ENCODE data around the gene RIPOR2.

Gene RIPOR2

GRCh38 chr6:24899997-24900325 is 35.8 kb downstream of the RIPOR2 start:
- DNase-seq (ENCODE audit: insufficient read length, low spot score) (no peak), FAIRE-seq (peak; percentile 51)

GRCh38 chr6:24899136-24899996 is 36.4 kb downstream of the RIPOR2 start:
- TF ChIP-seq POLR2AphosphoS5 (IDR thresholded peaks at IDR 0.05; ENCODE audit: low read depth, low read length): no peak
- TF ChIP-seq POLR2A (IDR thresholded peaks at IDR 0.05; ENCODE audit: low read depth, low read length): no peak
- no peak for TF ChIP-seq SPI1 (IDR thresholded peaks at IDR 0.05; ENCODE audit: low read depth, low read length)
- no peak for TF ChIP-seq POU2F2 (IDR thresholded peaks at IDR 0.05; ENCODE audit: low read depth, low read length)
- TF ChIP-seq TAF1 (IDR thresholded peaks at IDR 0.05; ENCODE audit: low read depth, low read length): no peak
- TF ChIP-seq PAX5 (IDR thresholded peaks at IDR 0.05; ENCODE audit: insufficient read depth, low read length, severe bottlenecking): no peak
- FAIRE-seq (no peak), DNase-seq (ENCODE audit: insufficient read length, low spot score) (no peak)

More at GRCh38 chr6:24899997-24900325, 35.8 kb downstream of the RIPOR2 start:
- TF ChIP-seq SPI1 (IDR thresholded peaks at IDR 0.05; ENCODE audit: low read depth, low read length) (no peak), POU2F2 (IDR thresholded peaks at IDR 0.05; ENCODE audit: low read depth, low read length) (no peak), POLR2A (IDR thresholded peaks at IDR 0.05; ENCODE audit: low read depth, low read length) (no peak), PAX5 (IDR thresholded peaks at IDR 0.05; ENCODE audit: insufficient read depth, low read length, severe bottlenecking) (no peak), POLR2AphosphoS5 (IDR thresholded peaks at IDR 0.05; ENCODE audit: low read depth, low read length) (no peak), TAF1 (IDR thresholded peaks at IDR 0.05; ENCODE audit: low read depth, low read length) (no peak)

- TF ChIP-seq POU2F2 (IDR thresholded peaks at IDR 0.05; ENCODE audit: low read depth, low read length) (no peak), TAF1 (IDR thresholded peaks at IDR 0.05; ENCODE audit: low read depth, low read length) (no peak), PAX5 (IDR thresholded peaks at IDR 0.05; ENCODE audit: insufficient read depth, low read length, severe bottlenecking) (no peak), SPI1 (IDR thresholded peaks at IDR 0.05; ENCODE audit: low read depth, low read length) (no peak), POLR2A (IDR thresholded peaks at IDR 0.05; ENCODE audit: low read depth, low read length) (no peak), POLR2AphosphoS5 (IDR thresholded peaks at IDR 0.05; ENCODE audit: low read depth, low read length) (no peak)
- DNase-seq (ENCODE audit: insufficient read length, low spot score) (no peak), FAIRE-seq (peak; percentile 33)
Measured at GRCh38 chr6:24898676-24899075, 37.1 kb downstream of the RIPOR2 start.

GRCh38 chr6:24897186-24897585 is 38.6 kb downstream of the RIPOR2 start:
- DNase-seq (ENCODE audit: insufficient read length, low spot score) (no peak), FAIRE-seq (no peak)
- TF ChIP-seq SPI1 (IDR thresholded peaks at IDR 0.05; ENCODE audit: low read depth, low read length): no peak
- TF ChIP-seq PAX5 (IDR thresholded peaks at IDR 0.05; ENCODE audit: insufficient read depth, low read length, severe bottlenecking): no peak

- TF ChIP-seq POLR2A (IDR thresholded peaks at IDR 0.05; ENCODE audit: low read depth, low read length): no peak
- TF ChIP-seq TAF1 (IDR thresholded peaks at IDR 0.05; ENCODE audit: low read depth, low read length): no peak
- no peak for TF ChIP-seq POU2F2 (IDR thresholded peaks at IDR 0.05; ENCODE audit: low read depth, low read length)
- no peak for TF ChIP-seq PAX5 (IDR thresholded peaks at IDR 0.05; ENCODE audit: insufficient read depth, low read length, severe bottlenecking)
- TF ChIP-seq SPI1 (IDR thresholded peaks at IDR 0.05; ENCODE audit: low read depth, low read length): no peak
- no peak for TF ChIP-seq POLR2AphosphoS5 (IDR thresholded peaks at IDR 0.05; ENCODE audit: low read depth, low read length)
- FAIRE-seq (no peak), DNase-seq (ENCODE audit: insufficient read length, low spot score) (no peak)
Measured at GRCh38 chr6:24893342-24893850, 42.4 kb downstream of the RIPOR2 start.

- DNase-seq (ENCODE audit: insufficient read length, low spot score) (no peak), FAIRE-seq (no peak)
- TF ChIP-seq PAX5 (IDR thresholded peaks at IDR 0.05; ENCODE audit: insufficient read depth, low read length, severe bottlenecking) (no peak), TAF1 (IDR thresholded peaks at IDR 0.05; ENCODE audit: low read depth, low read length) (no peak), POLR2AphosphoS5 (IDR thresholded peaks at IDR 0.05; ENCODE audit: low read depth, low read length) (no peak)
Measured at GRCh38 chr6:24891004-24891403, 44.8 kb downstream of the RIPOR2 start.

- DNase-seq (ENCODE audit: insufficient read length, low spot score): no peak
- TF ChIP-seq PAX5 (IDR thresholded peaks at IDR 0.05; ENCODE audit: insufficient read depth, low read length, severe bottlenecking): no peak
- TF ChIP-seq POLR2A (IDR thresholded peaks at IDR 0.05; ENCODE audit: low read depth, low read length): no peak
- no peak for TF ChIP-seq POLR2AphosphoS5 (IDR thresholded peaks at IDR 0.05; ENCODE audit: low read depth, low read length)
- TF ChIP-seq TAF1 (IDR thresholded peaks at IDR 0.05; ENCODE audit: low read depth, low read length): no peak
- TF ChIP-seq SPI1 (IDR thresholded peaks at IDR 0.05; ENCODE audit: low read depth, low read length): no peak
- no peak for TF ChIP-seq POU2F2 (IDR thresholded peaks at IDR 0.05; ENCODE audit: low read depth, low read length)
- FAIRE-seq: no peak
Measured at GRCh38 chr6:24890471-24890870, 45.3 kb downstream of the RIPOR2 start.

- FAIRE-seq (no peak), DNase-seq (ENCODE audit: insufficient read length, low spot score) (no peak)
- TF ChIP-seq SPI1 (IDR thresholded peaks at IDR 0.05; ENCODE audit: low read depth, low read length): no peak
- TF ChIP-seq POLR2A (IDR thresholded peaks at IDR 0.05; ENCODE audit: low read depth, low read length): no peak
- TF ChIP-seq TAF1 (IDR thresholded peaks at IDR 0.05; ENCODE audit: low read depth, low read length): no peak
Measured at GRCh38 chr6:24888715-24889370, 46.9 kb downstream of the RIPOR2 start.

GRCh38 chr6:24887545-24888140 is 48.1 kb downstream of the RIPOR2 start:
- no peak for DNase-seq (ENCODE audit: insufficient read length, low spot score)
- peak; percentile 43 for FAIRE-seq
- TF ChIP-seq POLR2A (IDR thresholded peaks at IDR 0.05; ENCODE audit: low read depth, low read length) (no peak), TAF1 (IDR thresholded peaks at IDR 0.05; ENCODE audit: low read depth, low read length) (no peak), PAX5 (IDR thresholded peaks at IDR 0.05; ENCODE audit: insufficient read depth, low read length, severe bottlenecking) (no peak), SPI1 (IDR thresholded peaks at IDR 0.05; ENCODE audit: low read depth, low read length) (no peak), POLR2AphosphoS5 (IDR thresholded peaks at IDR 0.05; ENCODE audit: low read depth, low read length) (no peak), POU2F2 (IDR thresholded peaks at IDR 0.05; ENCODE audit: low read depth, low read length) (no peak)
